HL-60 (cell line): ENCODE data around the gene POLE4.

Experiments
- DNase-seq, 2 experiments: peaks; one replicate each; pipeline ENCODE4 v3.0.0-alpha.2; 2010 to 2020; ENCODE audit warnings: low read depth in 1 of 2, low spot score in 1 of 2
- H3K27ac ChIP-seq: fragments of 250-450 bp; sonication (Bioruptor Pico); replicated peaks from 2 replicates; pipeline ENCODE4 v1.5.1; 2020; ENCODE audit warnings: mild to moderate bottlenecking, moderate library complexity
- H3K27me3 ChIP-seq: fragments of 250-450 bp; sonication (Bioruptor Pico); 2 replicates; pipeline ENCODE4 v1.5.1; 2021; ENCODE audit warnings: mild to moderate bottlenecking, moderate library complexity; ENCODE audit not compliant: insufficient read depth, poor library complexity, severe bottlenecking
- H3K4me3 ChIP-seq: replicated peaks from 2 replicates; pipeline ENCODE4 v1.5.1; 2011; ENCODE audit warnings: mild to moderate bottlenecking, control low read depth, low read length; ENCODE audit not compliant: insufficient read depth
- CTCF ChIP-seq: IDR thresholded peaks from one replicate; pipeline ENCODE4 v1.5.1; 2011; ENCODE audit warnings: low read length, control low read depth, inconsistent platforms; ENCODE audit not compliant: insufficient read depth
- GABPA ChIP-seq: IDR thresholded peaks from 2 replicates; pipeline ENCODE4 v1.6.1; 2012; ENCODE audit warnings: low read depth
- POLR2AphosphoS5 ChIP-seq: IDR thresholded peaks from 2 replicates; pipeline ENCODE4 v1.6.1; 2012; ENCODE audit warnings: low read depth
- REST ChIP-seq: IDR thresholded peaks from 2 replicates; pipeline ENCODE4 v1.6.1; 2012; ENCODE audit warnings: low read depth; ENCODE audit not compliant: insufficient replicate concordance
- SPI1 ChIP-seq: IDR thresholded peaks from 2 replicates; pipeline ENCODE4 v1.6.1; 2012; ENCODE audit warnings: low read depth, mild to moderate bottlenecking, borderline replicate concordance

Gene POLE4

DNA sequence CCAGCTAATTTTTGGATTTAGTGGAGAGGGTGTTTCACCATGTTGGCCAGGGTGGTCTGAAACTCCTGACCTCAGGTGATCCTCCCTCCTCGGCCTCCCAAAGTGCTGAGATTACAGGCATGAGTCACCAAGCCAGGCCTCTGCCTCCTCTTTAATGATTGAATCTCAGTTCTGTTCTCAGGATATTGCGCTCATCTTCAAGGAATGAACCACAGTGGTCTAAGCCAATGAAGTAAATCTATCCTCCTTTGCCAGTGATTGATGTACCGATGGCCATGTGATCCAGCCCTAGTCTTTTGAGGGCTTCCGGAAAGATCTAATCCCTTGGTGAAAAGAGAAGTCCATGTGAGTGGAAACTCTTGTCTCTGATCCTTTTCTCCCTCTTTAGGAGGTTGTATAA is 48.6 kb downstream of the POLE4 start:
- no peak overlapping the region for H3K4me3 ChIP-seq
- H3K27me3 ChIP-seq: no peaks in the 10 kb centered on the region
- no peak overlapping the region for H3K27ac ChIP-seq
- no peak for DNase-seq
- no peak for TF ChIP-seq GABPA
- TF ChIP-seq REST: no peak
- no peak for TF ChIP-seq POLR2AphosphoS5
- TF ChIP-seq SPI1: no peak
- TF ChIP-seq CTCF: no peak

GRCh38 chr2:75007819-75008218 is 49.4 kb downstream of the POLE4 start:
- Histone ChIP-seq H3K4me3 (no peak overlapping the region), H3K27ac (no peak overlapping the region), H3K27me3 (no peaks in the 10 kb centered on the region)
- no peak for DNase-seq
- TF ChIP-seq POLR2AphosphoS5 (no peak), SPI1 (no peak), REST (no peak), CTCF (no peak), GABPA (no peak)

DNA sequence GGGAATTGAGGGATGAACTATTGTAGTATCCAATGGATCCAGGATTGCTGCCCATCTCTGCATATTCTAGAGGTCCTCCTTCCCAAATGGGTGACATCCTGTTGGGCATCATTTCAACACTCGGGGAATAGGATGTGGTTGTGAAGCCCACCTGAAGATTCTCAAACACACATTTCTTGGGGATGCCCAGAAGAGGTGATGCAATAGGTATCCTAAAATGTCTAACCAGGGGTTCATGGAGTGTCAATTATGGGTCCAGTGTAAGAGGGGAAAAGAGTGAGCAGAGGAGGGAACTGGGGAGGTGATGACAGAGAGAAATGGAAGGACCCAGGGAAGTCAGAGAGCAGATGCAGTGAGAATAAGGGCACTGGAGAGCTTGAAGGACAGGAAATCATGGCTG is 52.1 kb downstream of the POLE4 start:
- TF ChIP-seq GABPA (no peak), POLR2AphosphoS5 (no peak), SPI1 (no peak), CTCF (no peak), REST (no peak)
- Histone ChIP-seq H3K4me3 (no peak overlapping the region), H3K27me3 (no peaks in the 10 kb centered on the region), H3K27ac (no peak overlapping the region)
- no peak for DNase-seq
